GM18870 (cell line): ENCODE results near the gene MTIF2.
"Not testable (repeated sequence)": the region's sequence is repeated elsewhere in the genome, so short reads cannot be mapped to it uniquely, and the experiment has no call there.

Experiments
- ATAC-seq: cut with Tn5 transposase; IDR thresholded peaks from one replicate; pipeline ENCODE4 v1.9.1; 2021; ENCODE audit warnings: moderate library complexity; ENCODE audit not compliant: unreplicated experiment

MTIF2 gene

GRCh38 chr2:55204950-55205349 lies 64.1 kb downstream of the MTIF2 start:
- no peak for ATAC-seq

- no peak for ATAC-seq
Observed at GRCh38 chr2:55204536-55204935, 64.5 kb downstream of the MTIF2 start.

GRCh38 chr2:55200416-55200815 lies 68.6 kb downstream of the MTIF2 start:
- ATAC-seq, result no peak

- ATAC-seq, result no peak
Observed at GRCh38 chr2:55196526-55196925, 72.5 kb downstream of the MTIF2 start.

- not testable (repeated sequence) for ATAC-seq
Observed at GRCh38 chr2:55191888-55192287, 77.1 kb downstream of the MTIF2 start.

- not testable (repeated sequence) for ATAC-seq
Observed at GRCh38 chr2:55186837-55187236, 82.2 kb downstream of the MTIF2 start.
